B cell (primary cell): ENCODE data around the gene NUBP1. TPM values are rescaled to one million over a fixed set of nuclear protein-coding genes. Genes with fewer than 3 reads are reported as not detected.

ENCODE experiments used
- ATAC-seq: fragments of 200-7000 bp; cut with Tn5 transposase; one replicate; pipeline ENCODE4 v1.10.0; 2021; ENCODE audit warnings: low read depth, mild to moderate bottlenecking, moderate number of reproducible peaks, moderate library complexity
- CTCF ChIA-PET: fragments of 350-600 bp; sonication (Branson Sonifier 250); formaldehyde crosslinking; loops from one replicate; lab custom pipeline; 2021; ENCODE audit warnings: antibody characterized with exemption, inconsistent platforms; lab: Charles Lee
- POLR2A ChIA-PET: fragments of 350-600 bp; sonication (Branson Sonifier 250); formaldehyde crosslinking; loops from one replicate; lab custom pipeline; 2021; ENCODE audit warnings: antibody characterized with exemption; lab: Charles Lee
- DNase-seq: peaks from one replicate; pipeline ENCODE4 v3.0.0; 2013
- H2AFZ ChIP-seq: 2 replicates; pipeline ENCODE4 v1.6.1; 2012; ENCODE audit warnings: mild to moderate bottlenecking, low read depth, low read length; ENCODE audit not compliant: insufficient read depth, poor library complexity, severe bottlenecking
- H3K27ac ChIP-seq, 2 donors: 1 replicate in 1 of 2; 2 replicates in 1 of 2; pipeline ENCODE4 v1.5.1; 2012 to 2013; ENCODE audit warnings: low read length in 2 of 2, mild to moderate bottlenecking in 2 of 2, moderate library complexity in 1 of 2
- H3K27me3 ChIP-seq, 4 experiments: fragments of 200-600 bp in 1 of 4; sonication (generic) in 1 of 4; replicated peaks in 1 of 4; 1 replicate in 2 of 4; 2 replicates in 2 of 4; pipeline versions ENCODE4 v1.6.1 to v1.7.0; 2013 to 2016; ENCODE audit warnings: low read length in 3 of 4, mild to moderate bottlenecking in 2 of 4, mixed read lengths in 1 of 4, moderate library complexity in 1 of 4; ENCODE audit not compliant: insufficient read depth in 4 of 4, control insufficient read depth in 3 of 4; ENCODE audit errors: control extremely low read depth in 1 of 4
- H3K36me3 ChIP-seq, 2 experiments: replicated peaks in 1 of 2; 1 replicate in 1 of 2; 2 replicates in 1 of 2; pipeline versions ENCODE4 v1.6.1 to v1.7.1; 2013; ENCODE audit warnings: low read length in 1 of 2; ENCODE audit not compliant: insufficient read depth in 2 of 2, control insufficient read depth in 1 of 2; ENCODE audit errors: control extremely low read depth in 1 of 2, extremely low read depth in 1 of 2
- H3K4me1 ChIP-seq, 2 donors: fragments of 200-600 bp in 1 of 2; sonication (generic) in 1 of 2; 1 replicate in 1 of 2; 2 replicates in 1 of 2; pipeline versions ENCODE4 v1.5.1 to v1.6.1; 2013 to 2017; ENCODE audit warnings: low read length in 2 of 2; ENCODE audit not compliant: control insufficient read depth in 2 of 2, insufficient read depth in 2 of 2
- H3K4me2 ChIP-seq: replicated peaks from 2 replicates; pipeline ENCODE3; 2012; ENCODE audit warnings: mild to moderate bottlenecking, low read depth, low read length; ENCODE audit not compliant: poor library complexity, severe bottlenecking
- H3K4me3 ChIP-seq, 5 experiments: fragments of 200-600 bp in 1 of 5; sonication (generic) in 1 of 5; 1 replicate in 3 of 5; 2 replicates in 2 of 5; pipeline versions ENCODE4 v1.5.1 to v1.7.0; 2011 to 2016; ENCODE audit warnings: low read length in 4 of 5, mild to moderate bottlenecking in 4 of 5, low read depth in 2 of 5, control low read depth in 1 of 5, moderate library complexity in 1 of 5; ENCODE audit not compliant: insufficient read depth in 1 of 5; ENCODE audit errors: control extremely low read depth in 1 of 5, extremely low read depth in 1 of 5
- H3K79me2 ChIP-seq: fragments of 200-600 bp; sonication (generic); one replicate; pipeline ENCODE4 v1.6.0; 2016; ENCODE audit warnings: low read length; ENCODE audit not compliant: control insufficient read depth, insufficient read depth
- H3K9ac ChIP-seq: fragments of 200-600 bp; sonication (generic); 2 replicates; pipeline ENCODE4 v1.6.1; 2017; ENCODE audit warnings: mild to moderate bottlenecking, low read length, moderate library complexity
- H3K9me3 ChIP-seq, 3 donors: one replicate each; pipeline versions ENCODE4 v1.6.1 to v1.7.1; 2013; ENCODE audit warnings: low read length in 2 of 3; ENCODE audit not compliant: control insufficient read depth in 2 of 3, insufficient read depth in 1 of 3; ENCODE audit errors: control extremely low read depth in 1 of 3
- H4K20me1 ChIP-seq: 2 replicates; pipeline ENCODE4 v1.6.0; 2012; ENCODE audit warnings: mild to moderate bottlenecking, low read length; ENCODE audit not compliant: insufficient read depth, control insufficient read depth, poor library complexity, severe bottlenecking
- H3K27ac Mint-ChIP-seq: one replicate; pipeline ENCODE4 v1.8.0; 2021; ENCODE audit warnings: mixed read lengths
- H3K27me3 Mint-ChIP-seq: one replicate; pipeline ENCODE4 v1.8.0; 2021; ENCODE audit warnings: mixed read lengths
- H3K4me1 Mint-ChIP-seq: one replicate; pipeline ENCODE4 v1.8.0; 2021; ENCODE audit warnings: mixed read lengths
- H3K4me3 Mint-ChIP-seq: one replicate; pipeline ENCODE4 v1.8.0; 2021; ENCODE audit warnings: mixed read lengths
- H3K9me3 Mint-ChIP-seq: one replicate; pipeline ENCODE4 v1.8.0; 2022; ENCODE audit warnings: mixed read lengths; ENCODE audit not compliant: insufficient read depth
- EZH2 ChIP-seq: IDR thresholded peaks from 2 replicates; pipeline ENCODE4 v1.6.1; 2012; ENCODE audit warnings: borderline replicate concordance, low read depth, mild to moderate bottlenecking, moderate library complexity, low read length; ENCODE audit not compliant: insufficient read depth, poor library complexity, severe bottlenecking
- WGBS: methylation state at CpG from one replicate; pipeline ENCODE4 v1.1.5; 2013; ENCODE audit warnings: missing lambda C conversion rate; ENCODE audit not compliant: insufficient coverage; 5-methylcytosine and 5-hydroxymethylcytosine counted together
- intact Hi-C: fragments of 100-400 bp; cut with micrococcal nuclease; formaldehyde crosslinking; loops from one replicate; pipeline ENCODE4 v1.10.0; 2022
- polyA plus RNA-seq: library from polyadenylated mRNA; depleted of rRNA; stranded (reverse); fragments of >200 nt; gene quantifications from 2 replicates; pipeline ENCODE4 v1.2.3, GENCODE V29; 2012
- total RNA-seq, 2 donors: library from RNA; stranded (reverse); fragments of 120-200 nt in 1 of 2; gene quantifications; 1 replicate in 1 of 2; 2 replicates in 1 of 2; pipeline versions ENCODE4 v1.2.3 to v1.2.4, GENCODE V29; 2013 to 2022
- TF ChIP-seq, protein P1 (sequence below): fragments of 200-600 bp; IDR thresholded peaks from one replicate; pipeline ENCODE4 v1.8.0; 2022; ENCODE audit warnings: antibody characterized with exemption, mild to moderate bottlenecking

NUBP1 gene
- total and polyA plus RNA-seq, 2 donors (not counting 1 experiment from before 2014, with no cell fraction given) = 47.3 to 67.3 TPM

DNA sequence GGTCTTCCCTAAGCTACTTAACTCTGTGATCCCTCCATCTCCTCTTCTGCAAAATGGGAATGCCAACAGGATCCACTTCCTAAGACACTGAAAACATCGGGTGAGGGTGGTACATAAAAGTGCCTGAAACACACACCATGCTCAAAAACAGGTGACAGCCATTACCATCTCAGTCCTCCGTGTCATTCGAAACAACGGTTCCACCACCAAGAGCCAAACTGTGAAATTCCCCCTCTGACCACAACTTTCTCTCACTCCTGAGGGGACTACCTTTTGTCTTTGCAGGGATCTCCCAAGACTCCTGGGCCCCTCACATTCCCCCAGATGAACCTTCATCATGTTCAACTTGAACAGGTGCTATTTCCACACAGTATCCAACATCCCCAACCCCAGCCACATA, 37.0 kb downstream of the NUBP1 start:
- Histone ChIP-seq H3K27me3 (no peaks in the 10 kb centered on the region), H3K4me3 (no peak overlapping the region), H3K9ac (no peak overlapping the region), H3K79me2 (no peaks in the 10 kb centered on the region), H3K27ac (no peak overlapping the region), H3K4me1 (peaks cover 0 to 13% of the 10 kb centered on the region in 2 donors), H2AFZ (no peak overlapping the region), H3K9me3 (no peaks in the 10 kb centered on the region), H3K4me2 (no peak overlapping the region), H3K36me3 (no peaks in the 10 kb centered on the region), H4K20me1 (no peaks in the 10 kb centered on the region)
- 77% methylated on average over 4 of the region's 4 CpGs for WGBS
- TF ChIP-seq, protein P1, sequence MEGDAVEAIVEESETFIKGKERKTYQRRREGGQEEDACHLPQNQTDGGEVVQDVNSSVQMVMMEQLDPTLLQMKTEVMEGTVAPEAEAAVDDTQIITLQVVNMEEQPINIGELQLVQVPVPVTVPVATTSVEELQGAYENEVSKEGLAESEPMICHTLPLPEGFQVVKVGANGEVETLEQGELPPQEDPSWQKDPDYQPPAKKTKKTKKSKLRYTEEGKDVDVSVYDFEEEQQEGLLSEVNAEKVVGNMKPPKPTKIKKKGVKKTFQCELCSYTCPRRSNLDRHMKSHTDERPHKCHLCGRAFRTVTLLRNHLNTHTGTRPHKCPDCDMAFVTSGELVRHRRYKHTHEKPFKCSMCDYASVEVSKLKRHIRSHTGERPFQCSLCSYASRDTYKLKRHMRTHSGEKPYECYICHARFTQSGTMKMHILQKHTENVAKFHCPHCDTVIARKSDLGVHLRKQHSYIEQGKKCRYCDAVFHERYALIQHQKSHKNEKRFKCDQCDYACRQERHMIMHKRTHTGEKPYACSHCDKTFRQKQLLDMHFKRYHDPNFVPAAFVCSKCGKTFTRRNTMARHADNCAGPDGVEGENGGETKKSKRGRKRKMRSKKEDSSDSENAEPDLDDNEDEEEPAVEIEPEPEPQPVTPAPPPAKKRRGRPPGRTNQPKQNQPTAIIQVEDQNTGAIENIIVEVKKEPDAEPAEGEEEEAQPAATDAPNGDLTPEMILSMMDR = no peak
- TF ChIP-seq EZH2 = no peak
- H3K4me3 Mint-ChIP-seq = no peak overlapping the region
- POLR2A ChIA-PET = no interaction called here
- peaks cover 28% of the 10 kb centered on the region for H3K4me1 Mint-ChIP-seq
- no peaks in the 10 kb centered on the region for H3K9me3 Mint-ChIP-seq
- no peaks in the 10 kb centered on the region for H3K27me3 Mint-ChIP-seq
- intact Hi-C loops = no loop called here
- no peak overlapping the region for H3K27ac Mint-ChIP-seq
- CTCF ChIA-PET = no interaction called here
- ATAC-seq (no peak), DNase-seq (no peak)

DNA sequence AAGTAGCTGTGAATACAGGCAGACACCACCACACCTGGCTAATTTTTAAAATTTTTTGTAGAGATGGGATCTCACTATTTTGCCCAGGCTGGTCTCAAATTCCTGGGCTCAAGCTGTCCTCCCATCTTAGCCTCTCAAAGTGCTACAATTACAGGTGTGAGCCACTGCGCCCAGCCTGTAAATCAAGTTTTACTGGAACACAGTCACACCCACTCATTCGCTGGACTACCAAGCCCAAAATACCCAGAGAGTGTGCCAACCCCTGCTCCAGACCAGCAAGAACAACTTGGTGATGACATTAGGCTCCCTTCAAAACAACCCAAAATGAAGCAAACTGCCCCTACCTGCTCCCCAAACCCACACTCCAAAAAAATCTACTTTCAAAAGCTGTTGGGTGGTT, 39.0 kb downstream of the NUBP1 start:
- peaks cover 28% of the 10 kb centered on the region for H3K4me1 Mint-ChIP-seq
- CTCF ChIA-PET = no interaction called here

More for the DNA sequence above, 39.0 kb downstream of the NUBP1 start:
- no peak for DNase-seq
- no peak overlapping the region for H3K4me3 ChIP-seq
- H3K27me3 ChIP-seq = no peaks in the 10 kb centered on the region
- H3K9me3 ChIP-seq = peaks cover 1 to 7% (median 3%) of the 10 kb centered on the region in 3 donors
- no peak overlapping the region for H3K4me2 ChIP-seq
- 100% methylated on average over 2 of the region's 2 CpGs for WGBS
- H3K79me2 ChIP-seq = no peaks in the 10 kb centered on the region
- H2AFZ ChIP-seq = no peak overlapping the region
- no peaks in the 10 kb centered on the region for H4K20me1 ChIP-seq
- no peaks in the 10 kb centered on the region for H3K36me3 ChIP-seq
- Mint-ChIP-seq H3K27me3 (no peaks in the 10 kb centered on the region), H3K4me3 (no peak overlapping the region), H3K9me3 (no peaks in the 10 kb centered on the region), H3K27ac (no peak overlapping the region)
- TF ChIP-seq, protein P1 = no peak
- TF ChIP-seq EZH2 = no peak
- no peak overlapping the region for H3K27ac ChIP-seq
- intact Hi-C loops = no loop called here
- ATAC-seq = no peak
- H3K4me1 ChIP-seq = peaks cover 8 to 12% of the 10 kb centered on the region in 2 donors
- no peak overlapping the region for H3K9ac ChIP-seq
- POLR2A ChIA-PET = no interaction called here
